Neural cell (in vitro differentiated cells): ENCODE measurements around the gene APCDD1.

Experiments
- CTCF ChIP-seq: fragments of 450-650 bp; IDR thresholded peaks from 2 replicates; pipeline ENCODE4 v1.5.1; 2014; ENCODE audit warnings: antibody characterized with exemption, mild to moderate bottlenecking, moderate library complexity; ENCODE audit not compliant: poor library complexity, severe bottlenecking
- EP300 ChIP-seq: fragments of 450-650 bp; conservative IDR thresholded peaks from 2 replicates; pipeline ENCODE4 v1.6.1; 2014; ENCODE audit warnings: antibody characterized with exemption, mild to moderate bottlenecking, moderate library complexity; ENCODE audit not compliant: poor library complexity, severe bottlenecking
- POLR2AphosphoS5 ChIP-seq: IDR thresholded peaks from 2 replicates; pipeline ENCODE4 v1.6.1; 2012

GRCh38 chr18:10536280-10536679 lies 81.8 kb downstream of the APCDD1 start:
- TF ChIP-seq EP300 (no peak), POLR2AphosphoS5 (no peak), CTCF (no peak)
